Measurements from ENCODE around the gene OLA1.

OLA1 gene

DNA sequence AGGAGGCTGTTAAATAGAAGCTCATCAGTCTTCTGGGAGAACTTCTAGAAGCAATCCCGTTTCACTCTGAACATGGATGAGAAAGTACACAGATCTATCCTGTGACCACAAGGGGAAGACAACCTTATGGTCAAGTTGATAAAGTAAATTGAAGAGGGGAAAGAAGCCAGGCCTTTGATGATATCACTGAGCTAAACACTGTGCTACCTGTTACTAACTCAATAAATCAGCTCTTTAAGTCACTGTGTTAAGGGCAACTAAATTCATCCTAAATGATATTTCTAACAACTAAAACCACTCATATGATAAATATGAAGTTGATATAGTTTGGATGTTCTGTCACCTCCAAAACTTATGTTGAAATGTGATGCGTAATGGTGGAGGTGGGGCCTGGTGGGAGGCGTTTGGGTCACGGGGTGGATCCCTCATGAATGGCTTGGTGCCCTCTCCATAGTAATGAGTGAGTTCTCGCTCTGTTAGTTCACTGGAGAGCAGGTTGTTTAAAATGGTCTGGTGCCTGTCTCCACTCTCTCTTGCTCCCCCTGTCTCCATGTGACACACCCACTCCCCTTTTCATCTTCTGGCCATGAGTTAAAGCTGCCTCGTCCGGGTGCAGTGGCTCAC is 23.6 kb downstream of the OLA1 start:
- Histone ChIP-seq H3K79me2 (ENCODE audit: control insufficient read depth, insufficient read depth, low read length, unreplicated experiment) (peaks cover 23% of the 10 kb centered on the region), H3K36me3 (ENCODE audit: insufficient read depth, low read length) (peaks cover 30% of the 10 kb centered on the region), H3K4me1 (ENCODE audit: control insufficient read depth, insufficient read depth, low read length, unreplicated experiment) (no peaks in the 10 kb centered on the region), H3K27ac (ENCODE audit: low read depth, low read length) (no peak overlapping the region), H3K4me3 (ENCODE audit: low read depth, low read length) (no peak overlapping the region), H2AFZ (ENCODE audit: low read length, unreplicated experiment) (no peak overlapping the region), H3K27me3 (ENCODE audit: insufficient read depth, low read length) (no peaks in the 10 kb centered on the region)

DNA sequence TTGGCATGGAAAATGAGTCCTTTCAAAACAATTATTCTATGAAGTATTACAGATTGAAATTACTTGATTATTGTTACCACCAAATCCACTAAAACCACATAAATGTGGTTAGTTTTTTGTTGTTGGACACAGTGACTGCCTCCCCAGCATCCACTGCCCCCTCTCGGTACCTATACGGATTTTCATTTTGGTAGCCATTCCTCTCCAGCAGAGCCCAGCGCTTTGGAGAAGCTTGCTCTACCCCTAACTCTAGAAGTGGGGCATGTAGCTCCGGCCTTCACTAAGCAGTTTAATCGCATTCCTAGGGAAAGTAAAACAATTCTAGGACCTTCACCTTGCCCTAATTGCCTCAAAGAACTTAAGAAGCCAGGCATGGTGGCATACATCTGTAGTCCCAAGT is 24.2 kb downstream of the OLA1 start:
- no peak overlapping the region for H2AFZ ChIP-seq (ENCODE audit: low read length, unreplicated experiment)
- no peaks in the 10 kb centered on the region for H3K27me3 ChIP-seq (ENCODE audit: insufficient read depth, low read length)
- H3K4me1 ChIP-seq (ENCODE audit: control insufficient read depth, insufficient read depth, low read length, unreplicated experiment): no peaks in the 10 kb centered on the region
- H3K79me2 ChIP-seq (ENCODE audit: control insufficient read depth, insufficient read depth, low read length, unreplicated experiment): peaks cover 20% of the 10 kb centered on the region
- H3K27ac ChIP-seq (ENCODE audit: low read depth, low read length): no peak overlapping the region
- peaks cover 30% of the 10 kb centered on the region for H3K36me3 ChIP-seq (ENCODE audit: insufficient read depth, low read length)
- H3K4me3 ChIP-seq (ENCODE audit: low read depth, low read length): no peak overlapping the region

DNA sequence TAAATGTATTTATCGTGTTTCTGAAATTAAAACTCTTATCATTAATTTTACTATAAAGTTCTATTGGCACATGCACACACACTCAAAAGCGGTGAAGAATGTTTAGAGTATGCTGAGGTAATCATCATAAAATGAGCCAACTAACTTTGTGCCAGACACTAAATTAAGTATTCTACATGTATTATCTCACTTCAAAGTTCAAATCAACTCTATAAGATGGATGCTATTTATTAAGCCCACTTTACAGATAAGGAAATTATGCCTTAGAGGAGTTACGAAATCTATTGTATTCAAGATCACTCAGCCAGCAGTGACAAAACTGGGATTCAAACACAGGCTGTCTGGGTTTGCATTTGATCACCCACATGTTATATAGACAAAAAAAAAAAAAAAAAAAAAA is 24.9 kb downstream of the OLA1 start:
- Histone ChIP-seq H3K4me1 (ENCODE audit: control insufficient read depth, insufficient read depth, low read length, unreplicated experiment) (no peaks in the 10 kb centered on the region), H3K4me3 (ENCODE audit: low read depth, low read length) (no peak overlapping the region), H3K36me3 (ENCODE audit: insufficient read depth, low read length) (peaks cover 27% of the 10 kb centered on the region), H3K27ac (ENCODE audit: low read depth, low read length) (no peak overlapping the region), H3K79me2 (ENCODE audit: control insufficient read depth, insufficient read depth, low read length, unreplicated experiment) (peaks cover 17% of the 10 kb centered on the region), H2AFZ (ENCODE audit: low read length, unreplicated experiment) (no peak overlapping the region), H3K27me3 (ENCODE audit: insufficient read depth, low read length) (no peaks in the 10 kb centered on the region)

DNA sequence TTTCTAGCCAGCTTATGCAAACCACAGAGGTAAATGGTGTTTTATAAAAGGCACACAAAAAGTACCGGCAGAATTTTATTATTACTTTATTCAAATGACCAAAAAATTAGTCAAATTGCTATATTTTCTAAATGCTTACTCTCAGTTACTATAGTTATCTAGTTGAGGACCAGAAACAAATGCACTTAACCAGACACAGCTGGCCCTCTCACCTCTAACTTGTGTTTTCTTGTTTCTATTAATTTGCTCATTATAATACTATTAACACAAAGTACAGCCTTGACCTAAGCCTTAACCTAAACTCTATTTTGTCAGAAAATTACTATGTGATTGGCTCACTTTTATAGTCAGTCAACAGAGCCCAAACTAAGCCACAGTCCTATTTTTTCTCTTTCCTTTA is 26.2 kb downstream of the OLA1 start:
- no peak overlapping the region for H3K4me3 ChIP-seq (ENCODE audit: low read depth, low read length)
- peaks cover 17% of the 10 kb centered on the region for H3K79me2 ChIP-seq (ENCODE audit: control insufficient read depth, insufficient read depth, low read length, unreplicated experiment)
- peaks cover 21% of the 10 kb centered on the region; the same call in 1 of the 2 replicates for H3K36me3 ChIP-seq (ENCODE audit: insufficient read depth, low read length)
- no peak overlapping the region for H2AFZ ChIP-seq (ENCODE audit: low read length, unreplicated experiment)
- H3K27me3 ChIP-seq (ENCODE audit: insufficient read depth, low read length): no peaks in the 10 kb centered on the region
- no peaks in the 10 kb centered on the region for H3K4me1 ChIP-seq (ENCODE audit: control insufficient read depth, insufficient read depth, low read length, unreplicated experiment)
- no peak overlapping the region for H3K27ac ChIP-seq (ENCODE audit: low read depth, low read length)

DNA sequence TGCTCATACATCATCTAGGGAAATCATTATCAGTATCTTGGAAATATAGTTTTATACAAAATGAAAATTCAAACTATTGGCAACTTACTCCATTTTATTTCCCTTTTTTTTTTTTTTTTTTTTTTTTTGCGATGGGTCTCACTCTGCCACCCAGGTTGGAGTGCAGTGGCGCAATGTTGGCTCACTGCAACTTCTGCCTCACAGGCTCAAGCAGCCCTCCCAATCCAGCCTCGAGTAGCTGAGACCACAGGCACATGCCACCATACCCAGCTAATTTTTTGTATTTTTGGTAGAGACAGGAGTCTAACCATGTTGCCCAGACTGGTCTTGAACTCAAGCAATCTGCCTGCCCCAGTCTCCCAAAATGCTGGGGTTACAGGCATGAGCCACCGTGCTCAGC is 29.0 kb downstream of the OLA1 start:
- H3K4me3 ChIP-seq (ENCODE audit: low read depth, low read length): no peak overlapping the region
- no peaks in the 10 kb centered on the region for H3K4me1 ChIP-seq (ENCODE audit: control insufficient read depth, insufficient read depth, low read length, unreplicated experiment)
- no peaks in the 10 kb centered on the region for H3K27me3 ChIP-seq (ENCODE audit: insufficient read depth, low read length)
- H3K79me2 ChIP-seq (ENCODE audit: control insufficient read depth, insufficient read depth, low read length, unreplicated experiment): peaks cover 21% of the 10 kb centered on the region
- peaks cover 15% of the 10 kb centered on the region; the same call in 1 of the 2 replicates for H3K36me3 ChIP-seq (ENCODE audit: insufficient read depth, low read length)
- no peak overlapping the region for H3K27ac ChIP-seq (ENCODE audit: low read depth, low read length)
- no peak overlapping the region for H2AFZ ChIP-seq (ENCODE audit: low read length, unreplicated experiment)

DNA sequence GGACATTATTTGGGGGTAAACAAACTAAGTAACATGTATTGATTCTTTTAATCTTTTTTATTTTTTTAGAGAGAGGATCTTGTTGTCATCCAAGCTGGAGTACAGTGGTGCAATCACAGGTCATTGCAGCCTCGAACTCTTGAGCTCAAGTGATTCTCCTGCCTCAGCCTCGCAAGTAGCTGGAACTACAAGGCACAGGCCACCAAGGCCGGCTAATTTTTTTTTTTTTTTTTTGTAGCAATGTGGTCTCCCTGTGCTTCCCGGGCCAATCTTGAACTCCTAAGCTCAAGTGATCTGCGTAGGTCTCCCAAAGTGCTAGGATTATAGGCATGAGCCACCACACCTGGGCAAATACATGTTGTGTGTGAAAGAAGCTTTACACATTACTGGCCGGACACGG is 29.6 kb downstream of the OLA1 start:
- no peak overlapping the region for H3K4me3 ChIP-seq (ENCODE audit: low read depth, low read length)
- no peak overlapping the region for H3K27ac ChIP-seq (ENCODE audit: low read depth, low read length)
- no peaks in the 10 kb centered on the region for H3K4me1 ChIP-seq (ENCODE audit: control insufficient read depth, insufficient read depth, low read length, unreplicated experiment)
- H3K36me3 ChIP-seq (ENCODE audit: insufficient read depth, low read length): peaks cover 15% of the 10 kb centered on the region; the same call in 1 of the 2 replicates
- no peak overlapping the region for H2AFZ ChIP-seq (ENCODE audit: low read length, unreplicated experiment)
- H3K79me2 ChIP-seq (ENCODE audit: control insufficient read depth, insufficient read depth, low read length, unreplicated experiment): peaks cover 21% of the 10 kb centered on the region
- no peaks in the 10 kb centered on the region for H3K27me3 ChIP-seq (ENCODE audit: insufficient read depth, low read length)

DNA sequence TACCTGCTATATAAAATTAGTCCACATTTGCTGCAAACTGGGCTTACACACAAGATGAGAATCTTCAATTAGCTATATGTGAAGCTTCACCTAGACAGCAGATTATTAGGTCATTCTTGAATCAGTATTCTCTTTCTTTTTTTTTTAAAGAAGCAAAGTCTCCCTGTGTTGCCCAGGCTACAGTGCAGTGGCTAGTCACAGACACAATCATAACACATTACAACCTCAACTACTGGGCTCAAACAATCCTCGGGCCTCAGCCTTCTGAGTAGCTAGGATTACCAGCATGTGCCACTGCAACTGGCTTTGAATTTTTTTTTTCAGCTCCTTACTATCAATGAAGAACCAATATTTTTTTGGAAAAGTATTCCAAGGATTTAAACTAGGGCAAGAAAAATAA is 30.5 kb downstream of the OLA1 start:
- peaks cover 20% of the 10 kb centered on the region for H3K79me2 ChIP-seq (ENCODE audit: control insufficient read depth, insufficient read depth, low read length, unreplicated experiment)
- no peak overlapping the region for H2AFZ ChIP-seq (ENCODE audit: low read length, unreplicated experiment)
- H3K4me1 ChIP-seq (ENCODE audit: control insufficient read depth, insufficient read depth, low read length, unreplicated experiment): no peaks in the 10 kb centered on the region
- H3K27ac ChIP-seq (ENCODE audit: low read depth, low read length): no peak overlapping the region
- H3K27me3 ChIP-seq (ENCODE audit: insufficient read depth, low read length): no peaks in the 10 kb centered on the region
- H3K36me3 ChIP-seq (ENCODE audit: insufficient read depth, low read length): peaks cover 13% of the 10 kb centered on the region; the same call in 1 of the 2 replicates
- H3K4me3 ChIP-seq (ENCODE audit: low read depth, low read length): no peak overlapping the region

DNA sequence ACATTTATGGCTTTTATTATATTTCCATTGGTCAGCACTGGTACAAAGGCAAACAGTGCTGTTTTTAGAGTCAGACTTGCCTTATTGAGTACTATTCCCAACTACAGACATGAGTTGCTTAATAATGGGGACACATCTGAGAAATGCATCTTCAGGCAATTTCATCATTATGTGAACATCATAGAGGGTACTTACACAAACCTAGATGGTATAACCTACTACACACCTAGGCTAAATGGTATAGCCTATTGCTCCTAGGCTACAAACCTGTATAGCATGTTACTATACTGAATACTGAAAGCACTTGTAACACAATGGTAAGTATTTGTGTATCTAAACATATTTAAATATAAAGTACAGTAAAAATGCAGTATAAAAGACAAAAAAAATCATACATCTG is 36.4 kb downstream of the OLA1 start:
- Histone ChIP-seq H3K4me3 (ENCODE audit: low read depth, low read length) (no peak overlapping the region), H3K27me3 (ENCODE audit: insufficient read depth, low read length) (no peaks in the 10 kb centered on the region), H3K27ac (ENCODE audit: low read depth, low read length) (no peak overlapping the region), H2AFZ (ENCODE audit: low read length, unreplicated experiment) (no peak overlapping the region), H3K79me2 (ENCODE audit: control insufficient read depth, insufficient read depth, low read length, unreplicated experiment) (peaks cover 25% of the 10 kb centered on the region), H3K4me1 (ENCODE audit: control insufficient read depth, insufficient read depth, low read length, unreplicated experiment) (no peaks in the 10 kb centered on the region), H3K36me3 (ENCODE audit: insufficient read depth, low read length) (no peaks in the 10 kb centered on the region)

DNA sequence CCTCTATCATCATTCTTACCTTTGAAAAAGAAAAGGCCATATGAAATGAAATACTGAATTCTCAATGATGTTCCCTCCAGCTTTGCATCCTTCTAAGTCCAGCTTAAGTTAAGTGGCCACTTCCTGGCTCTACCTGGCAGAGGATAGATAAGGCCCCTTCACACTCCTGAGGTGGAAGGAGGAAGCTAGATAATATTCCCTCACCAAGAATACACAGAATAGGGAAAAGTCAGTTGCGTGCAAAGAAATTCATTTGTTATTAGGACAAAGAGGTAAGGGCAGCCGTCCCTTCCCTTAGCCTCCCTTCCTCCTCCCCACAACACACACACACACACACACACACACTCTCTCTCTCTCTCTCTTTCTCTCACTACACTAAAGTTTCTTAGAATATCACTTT is 37.5 kb downstream of the OLA1 start:
- no peaks in the 10 kb centered on the region for H3K36me3 ChIP-seq (ENCODE audit: insufficient read depth, low read length)
- H2AFZ ChIP-seq (ENCODE audit: low read length, unreplicated experiment): no peak overlapping the region
- peaks cover 35% of the 10 kb centered on the region for H3K79me2 ChIP-seq (ENCODE audit: control insufficient read depth, insufficient read depth, low read length, unreplicated experiment)
- no peak overlapping the region for H3K27ac ChIP-seq (ENCODE audit: low read depth, low read length)
- H3K4me1 ChIP-seq (ENCODE audit: control insufficient read depth, insufficient read depth, low read length, unreplicated experiment): no peaks in the 10 kb centered on the region
- H3K4me3 ChIP-seq (ENCODE audit: low read depth, low read length): no peak overlapping the region
- no peaks in the 10 kb centered on the region for H3K27me3 ChIP-seq (ENCODE audit: insufficient read depth, low read length)

DNA sequence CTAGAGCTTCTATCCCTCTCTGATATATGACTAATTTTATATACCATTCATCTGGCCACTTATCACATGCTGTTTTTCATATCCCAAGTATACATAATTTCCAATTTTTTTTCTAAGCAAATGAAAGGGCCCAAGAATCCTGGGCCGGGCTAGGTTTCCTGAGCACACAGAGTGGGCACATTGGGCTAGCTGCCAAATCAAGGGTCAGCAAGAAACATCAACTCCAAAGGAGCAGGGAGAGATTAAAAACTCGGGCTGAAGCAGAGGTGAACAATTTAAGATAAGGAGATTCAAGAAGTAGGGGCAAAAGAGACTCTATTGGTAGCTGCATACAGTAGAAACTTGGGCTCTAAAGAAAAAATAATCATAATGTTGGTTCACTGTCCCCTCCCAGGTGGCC is 39.0 kb downstream of the OLA1 start:
- Histone ChIP-seq H3K79me2 (ENCODE audit: control insufficient read depth, insufficient read depth, low read length, unreplicated experiment) (peaks cover 33% of the 10 kb centered on the region), H3K4me3 (ENCODE audit: low read depth, low read length) (no peak overlapping the region), H3K27ac (ENCODE audit: low read depth, low read length) (no peak overlapping the region), H3K4me1 (ENCODE audit: control insufficient read depth, insufficient read depth, low read length, unreplicated experiment) (no peaks in the 10 kb centered on the region), H3K27me3 (ENCODE audit: insufficient read depth, low read length) (no peaks in the 10 kb centered on the region), H2AFZ (ENCODE audit: low read length, unreplicated experiment) (no peak overlapping the region), H3K36me3 (ENCODE audit: insufficient read depth, low read length) (no peaks in the 10 kb centered on the region)

DNA sequence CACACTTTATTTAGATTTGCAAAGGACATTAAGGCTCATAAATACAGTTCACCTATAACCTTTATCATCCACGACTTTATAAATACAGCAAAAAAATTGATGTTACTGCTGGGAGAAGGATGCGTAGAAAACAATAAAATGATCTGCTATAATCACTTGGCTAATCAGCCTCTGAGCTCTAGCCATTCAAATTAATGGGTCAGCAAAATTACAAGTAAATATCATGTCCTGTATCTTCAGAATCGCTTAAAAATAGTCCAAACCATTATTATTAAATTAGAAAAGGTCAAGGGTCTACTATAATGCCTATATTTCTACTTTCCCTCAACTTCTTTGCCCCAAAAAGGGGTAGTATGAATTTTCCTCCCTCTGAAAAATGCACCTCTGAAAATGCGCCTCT is 40.3 kb downstream of the OLA1 start:
- no peak overlapping the region for H2AFZ ChIP-seq (ENCODE audit: low read length, unreplicated experiment)
- no peak overlapping the region for H3K4me3 ChIP-seq (ENCODE audit: low read depth, low read length)
- H3K79me2 ChIP-seq (ENCODE audit: control insufficient read depth, insufficient read depth, low read length, unreplicated experiment): peaks cover 31% of the 10 kb centered on the region
- no peaks in the 10 kb centered on the region for H3K4me1 ChIP-seq (ENCODE audit: control insufficient read depth, insufficient read depth, low read length, unreplicated experiment)
- no peak overlapping the region for H3K27ac ChIP-seq (ENCODE audit: low read depth, low read length)
- no peaks in the 10 kb centered on the region for H3K36me3 ChIP-seq (ENCODE audit: insufficient read depth, low read length)
- no peaks in the 10 kb centered on the region for H3K27me3 ChIP-seq (ENCODE audit: insufficient read depth, low read length)

Data from ACC112 (cell line).